Measurements from ENCODE around the gene RERE.

DNA sequence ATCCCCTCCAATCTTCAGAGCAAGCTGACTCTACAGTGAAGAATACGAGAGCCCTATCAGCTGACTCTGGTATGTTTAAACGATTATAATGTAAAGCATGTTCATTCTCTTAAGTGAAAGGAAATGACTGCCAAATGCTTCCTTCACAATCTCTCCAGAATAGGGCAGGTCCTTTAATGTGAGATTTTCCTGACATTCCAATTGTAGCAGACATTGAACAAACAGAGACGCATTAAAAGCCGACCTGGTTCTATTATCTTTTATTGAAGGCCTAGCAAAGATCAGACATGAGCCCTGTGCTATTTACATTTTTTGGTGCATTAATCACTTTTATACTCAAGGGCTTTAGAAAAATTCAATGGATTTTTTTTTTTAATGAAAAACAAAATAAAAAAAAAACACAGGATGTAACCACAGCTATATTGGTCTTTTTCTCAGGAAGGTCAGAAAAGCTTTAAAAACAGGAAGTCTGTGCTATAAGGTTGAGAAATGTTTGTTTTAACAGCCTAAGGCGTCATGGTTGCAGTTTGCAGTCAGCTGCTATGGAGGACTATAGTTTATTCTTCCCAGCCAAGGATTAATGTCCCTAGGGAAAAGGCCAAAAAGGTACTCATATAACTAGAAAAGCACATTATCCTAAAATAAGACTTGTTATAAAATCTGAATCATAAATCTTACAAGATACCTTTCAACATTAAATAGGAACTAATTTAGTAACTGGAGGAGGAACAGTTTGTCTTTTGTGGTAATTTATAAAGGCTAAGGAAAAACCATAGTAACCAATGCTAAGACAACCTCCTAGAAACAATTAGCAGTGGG is 104.8 kb downstream of the RERE start:
- TF ChIP-seq, protein P1, sequence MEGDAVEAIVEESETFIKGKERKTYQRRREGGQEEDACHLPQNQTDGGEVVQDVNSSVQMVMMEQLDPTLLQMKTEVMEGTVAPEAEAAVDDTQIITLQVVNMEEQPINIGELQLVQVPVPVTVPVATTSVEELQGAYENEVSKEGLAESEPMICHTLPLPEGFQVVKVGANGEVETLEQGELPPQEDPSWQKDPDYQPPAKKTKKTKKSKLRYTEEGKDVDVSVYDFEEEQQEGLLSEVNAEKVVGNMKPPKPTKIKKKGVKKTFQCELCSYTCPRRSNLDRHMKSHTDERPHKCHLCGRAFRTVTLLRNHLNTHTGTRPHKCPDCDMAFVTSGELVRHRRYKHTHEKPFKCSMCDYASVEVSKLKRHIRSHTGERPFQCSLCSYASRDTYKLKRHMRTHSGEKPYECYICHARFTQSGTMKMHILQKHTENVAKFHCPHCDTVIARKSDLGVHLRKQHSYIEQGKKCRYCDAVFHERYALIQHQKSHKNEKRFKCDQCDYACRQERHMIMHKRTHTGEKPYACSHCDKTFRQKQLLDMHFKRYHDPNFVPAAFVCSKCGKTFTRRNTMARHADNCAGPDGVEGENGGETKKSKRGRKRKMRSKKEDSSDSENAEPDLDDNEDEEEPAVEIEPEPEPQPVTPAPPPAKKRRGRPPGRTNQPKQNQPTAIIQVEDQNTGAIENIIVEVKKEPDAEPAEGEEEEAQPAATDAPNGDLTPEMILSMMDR (IDR thresholded peaks at IDR 0.05; ENCODE audit: extremely low read depth in 1 of 2, insufficient read depth in 1 of 2, low read depth in 1 of 2, low read length in 2 of 2): no peak
- TF ChIP-seq POLR2A (IDR thresholded peaks at IDR 0.05; ENCODE audit: low read depth, low read length) (no peak), EZH2 (IDR thresholded peaks at IDR 0.05; ENCODE audit: borderline replicate concordance, low read depth, low read length, severe bottlenecking) (no peak), MYC (IDR thresholded peaks at IDR 0.05; ENCODE audit: low read depth, low read length) (no peak)
